ENCODE measurements around the gene STAT6.
A peak's percentile ranks its signal among the peaks of the same experiment; 100 is the strongest.

The STAT6 gene

DNA sequence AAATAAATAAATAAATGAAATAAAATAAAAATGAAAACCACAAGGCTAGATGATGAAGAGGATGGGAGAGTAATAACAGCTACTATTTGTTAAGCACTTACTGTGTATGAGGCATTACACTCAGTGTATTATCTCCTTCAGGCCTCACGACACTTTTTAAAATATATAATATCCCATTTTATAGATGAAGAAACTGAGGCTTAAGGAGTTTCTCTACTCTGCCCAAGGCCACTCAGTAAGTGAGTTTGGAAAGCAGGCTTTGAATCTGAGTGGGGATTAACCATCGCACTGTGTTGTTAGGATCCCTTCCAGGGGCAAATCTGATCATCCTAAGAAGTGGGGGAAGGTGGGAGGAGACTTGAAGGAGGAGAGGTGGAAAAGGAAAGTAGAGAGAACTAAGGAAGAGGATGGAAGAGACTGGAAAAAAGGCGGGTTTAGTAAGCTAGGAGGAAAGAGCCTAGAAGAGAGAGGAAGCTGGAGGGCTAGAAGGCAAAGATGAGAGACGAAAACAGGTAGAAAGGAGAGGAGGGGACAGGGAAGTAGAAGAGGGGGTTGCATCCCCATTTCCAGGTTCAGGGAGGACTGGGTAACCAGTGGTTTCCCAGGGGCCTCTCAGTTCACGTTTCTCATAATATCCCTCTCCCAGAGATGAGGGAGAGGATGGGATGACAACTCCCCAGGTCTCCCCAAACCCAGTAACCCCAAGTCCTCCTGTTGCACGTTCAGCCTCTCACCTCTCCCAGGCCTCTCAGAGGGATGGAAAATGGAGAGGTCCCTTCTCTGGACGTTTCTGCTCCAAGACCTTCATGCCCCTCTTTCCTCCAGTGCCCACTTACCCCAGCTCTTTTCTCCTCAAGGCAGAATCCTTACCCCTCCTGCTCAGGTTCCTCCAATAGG, 1.7 kb downstream of the STAT6 start:
- DNase-seq (ENCODE audit: low read depth, low spot score): no peak
- peak overlapping the region; percentile 93 for H3K4me3 ChIP-seq (ENCODE audit: low read length)

DNA sequence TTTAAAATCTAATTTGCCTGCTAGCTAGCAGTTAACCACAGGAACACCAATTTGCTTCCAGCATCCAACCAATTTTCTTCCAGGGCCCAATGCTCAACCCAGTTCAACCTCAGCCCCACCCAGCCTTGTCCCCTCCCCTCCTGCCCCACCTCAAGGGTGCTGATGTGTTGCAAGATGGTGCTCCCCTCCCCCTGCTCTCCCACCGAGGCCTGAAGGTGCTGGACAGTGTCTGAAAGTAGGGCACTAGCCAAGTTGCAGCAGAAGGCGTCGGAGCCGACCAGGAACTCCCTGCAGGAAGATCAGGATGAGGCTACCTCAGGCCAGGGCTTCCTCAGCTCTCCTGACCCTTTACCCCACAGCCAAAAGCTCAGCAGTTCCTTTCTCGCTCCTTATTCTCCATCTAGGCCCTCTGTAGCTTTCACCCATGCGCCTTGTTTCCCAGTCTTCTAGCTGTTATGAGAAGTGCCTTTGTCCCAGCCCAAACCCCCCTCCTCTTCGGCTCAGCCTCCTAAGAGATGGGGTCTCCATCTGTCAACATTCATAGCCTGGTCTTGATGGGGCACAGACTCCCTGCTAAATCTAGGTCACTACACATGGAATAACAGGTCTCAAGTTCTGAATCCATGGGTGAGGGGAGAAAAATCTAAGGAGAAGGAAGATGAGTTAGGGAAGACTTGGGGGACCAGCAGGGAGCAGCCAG, 3.6 kb downstream of the STAT6 start:
- H3K4me3 ChIP-seq (ENCODE audit: low read length): no peak overlapping the region
- no peak for DNase-seq (ENCODE audit: low read depth, low spot score)

DNA sequence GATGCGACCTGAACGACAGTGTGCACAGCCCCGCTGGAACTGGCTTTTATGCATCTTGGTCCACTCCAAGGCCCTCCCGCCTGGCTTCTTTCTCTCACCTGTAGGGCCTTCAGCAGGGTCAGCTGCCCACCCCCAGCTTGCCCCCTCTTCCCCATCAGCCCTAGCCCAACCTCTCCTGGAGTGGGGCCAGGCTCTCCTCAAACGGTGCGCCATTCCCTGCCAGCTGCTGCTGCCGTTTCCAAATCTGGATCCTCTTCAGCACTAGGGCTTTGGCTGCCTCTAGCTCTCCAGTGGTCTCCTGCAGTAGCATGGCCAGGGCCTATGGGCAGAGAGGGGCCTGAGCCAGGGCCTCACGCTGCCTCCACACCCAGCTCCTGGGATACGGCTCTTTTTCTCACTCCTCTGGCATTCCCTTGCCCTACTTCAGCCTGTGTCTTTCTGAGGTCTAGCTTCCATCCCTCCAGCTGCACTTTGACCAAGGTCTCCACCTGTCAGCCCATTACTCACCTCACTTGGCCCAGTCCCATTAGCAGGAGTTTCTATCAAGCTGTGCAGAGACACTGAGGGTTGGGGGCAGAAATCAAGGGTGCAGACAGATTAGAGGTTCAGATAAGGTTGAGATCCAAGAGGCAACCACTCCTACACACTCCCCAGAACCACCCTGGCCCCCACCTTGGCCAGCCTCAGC, 5.0 kb downstream of the STAT6 start:
- H3K4me3 ChIP-seq (ENCODE audit: low read length): no peak overlapping the region
- DNase-seq (ENCODE audit: low read depth, low spot score): no peak

DNA sequence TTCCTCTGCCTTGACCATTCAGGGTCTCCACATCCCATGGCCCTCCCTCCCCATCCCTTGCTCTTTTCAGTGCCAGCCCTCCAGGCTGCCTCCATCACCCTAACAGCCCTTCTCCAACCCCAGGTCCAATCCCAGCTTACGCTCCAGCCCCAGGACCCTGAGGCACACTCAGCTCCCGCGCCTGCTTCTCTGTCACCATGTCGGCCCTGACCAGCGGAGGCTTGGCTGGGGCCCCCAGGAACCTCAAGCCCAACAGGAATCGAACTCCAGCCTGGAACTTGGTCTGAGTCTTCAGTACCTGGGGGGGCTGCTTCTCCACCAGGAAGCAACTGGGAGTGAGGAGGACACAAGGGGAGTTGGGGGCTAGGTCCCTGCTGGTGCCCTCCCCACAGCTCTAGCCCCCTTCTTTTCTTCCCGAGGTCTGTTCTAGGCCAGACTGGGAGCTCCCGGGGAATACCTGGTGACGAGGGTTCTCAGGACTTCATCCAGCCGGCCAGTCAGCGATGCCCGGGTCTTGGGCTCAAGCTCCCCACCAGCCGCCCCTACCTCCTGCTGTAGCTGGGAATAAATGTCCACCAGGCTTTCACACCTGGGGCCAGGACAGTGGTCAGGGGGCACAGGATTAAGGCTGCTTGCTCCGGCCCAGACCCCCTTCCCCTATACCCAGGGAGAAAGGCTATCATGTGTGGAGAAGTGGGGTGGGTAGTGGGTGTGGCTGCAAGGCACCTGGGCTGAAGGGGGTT, 6.0 kb downstream of the STAT6 start:
- DNase-seq (ENCODE audit: low read depth, low spot score): no peak
- no peak overlapping the region for H3K4me3 ChIP-seq (ENCODE audit: low read length)

DNA sequence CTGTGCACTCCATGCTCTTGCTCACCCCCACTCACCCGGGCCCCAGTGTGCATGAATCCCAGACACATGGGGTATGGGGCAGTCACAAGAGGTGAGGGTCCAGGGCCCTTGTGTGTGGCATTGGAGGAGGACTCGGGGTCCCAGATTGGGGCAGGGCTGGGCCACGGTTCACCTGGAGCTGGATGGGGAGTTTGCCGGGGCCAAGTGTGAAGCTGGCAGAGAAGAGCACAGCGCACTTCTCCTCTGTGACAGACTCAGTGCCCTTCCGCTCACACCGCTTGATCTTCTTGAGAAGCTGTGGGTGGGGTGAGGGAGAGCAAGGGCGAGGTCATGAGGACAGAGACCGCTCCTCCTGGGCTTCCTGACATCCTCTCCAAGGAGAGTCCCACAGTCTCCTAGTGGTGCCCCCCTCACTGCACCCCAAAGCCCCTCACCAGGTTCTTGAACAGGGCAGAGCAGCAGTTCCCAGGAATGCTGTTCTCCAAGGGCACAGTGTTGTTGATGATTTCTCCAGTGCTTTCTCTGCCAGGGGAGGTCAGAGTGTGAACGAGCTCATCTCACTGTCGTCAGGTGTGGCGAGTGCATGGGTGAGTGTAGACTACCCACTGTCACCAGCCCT, 6.8 kb downstream of the STAT6 start:
- no peak overlapping the region for H3K4me3 ChIP-seq (ENCODE audit: low read length)
- no peak for DNase-seq (ENCODE audit: low read depth, low spot score)

DNA sequence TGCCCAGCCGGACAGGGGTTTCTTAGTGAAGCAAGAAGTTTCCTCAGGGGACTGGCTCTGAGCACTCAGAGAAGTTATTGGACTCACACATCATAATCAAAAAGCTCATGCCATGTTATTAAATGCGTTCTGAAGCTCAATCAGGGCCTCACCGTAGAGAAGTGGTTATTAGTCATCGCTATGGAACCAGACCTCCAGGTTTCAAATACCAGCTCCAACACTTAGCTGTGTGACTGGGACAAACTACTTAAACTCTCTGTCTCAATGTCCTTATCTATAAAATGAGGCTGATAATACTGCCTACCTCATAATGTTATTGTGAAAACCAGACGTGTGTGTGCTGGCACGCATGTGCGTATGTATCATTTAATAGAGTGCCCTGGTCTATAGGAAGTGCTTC, 7.3 kb downstream of the STAT6 start:
- no peak overlapping the region for H3K4me3 ChIP-seq (ENCODE audit: low read length)
- no peak for DNase-seq (ENCODE audit: low read depth, low spot score)

DNA sequence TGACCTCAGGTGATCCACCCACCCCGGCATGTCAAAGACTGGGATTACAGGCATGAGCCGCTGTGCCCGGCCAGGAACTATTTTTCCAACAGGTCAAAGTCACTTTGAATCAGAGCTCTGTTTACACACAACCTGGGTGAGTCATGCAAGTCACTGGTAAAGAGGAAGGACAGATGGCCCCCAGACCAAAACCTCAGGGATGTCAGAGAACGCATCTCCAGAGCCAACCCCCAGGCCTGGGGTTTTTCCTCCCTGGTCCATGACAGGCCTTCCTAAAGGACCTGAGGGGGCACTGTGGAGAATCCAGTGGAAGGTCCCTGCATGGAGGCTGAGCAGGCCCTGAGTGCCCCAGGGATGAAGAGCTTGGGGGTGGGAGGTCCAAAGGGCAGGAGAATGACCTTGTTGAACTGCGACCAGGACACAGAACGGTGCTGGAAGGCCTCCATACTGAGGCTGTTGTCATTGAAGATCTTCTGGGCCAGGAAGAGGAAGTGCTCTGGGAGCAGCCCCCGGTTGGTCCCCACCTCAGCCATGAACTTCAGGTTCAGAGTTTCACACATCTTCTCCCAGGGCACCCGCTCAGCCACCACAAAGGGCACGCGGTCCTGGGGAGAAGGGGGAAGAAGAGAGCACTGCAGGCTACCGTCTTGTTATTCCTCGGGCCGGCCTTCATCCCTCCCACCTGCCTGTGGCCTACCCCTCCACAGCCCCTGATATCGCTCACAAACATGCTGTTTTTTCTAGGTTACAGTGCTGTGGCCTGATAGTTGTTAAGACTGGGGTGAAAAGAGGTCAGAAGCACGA, 9.1 kb downstream of the STAT6 start:
- DNase-seq (ENCODE audit: low read depth, low spot score): no peak
- H3K4me3 ChIP-seq (ENCODE audit: low read length): no peak overlapping the region

DNA sequence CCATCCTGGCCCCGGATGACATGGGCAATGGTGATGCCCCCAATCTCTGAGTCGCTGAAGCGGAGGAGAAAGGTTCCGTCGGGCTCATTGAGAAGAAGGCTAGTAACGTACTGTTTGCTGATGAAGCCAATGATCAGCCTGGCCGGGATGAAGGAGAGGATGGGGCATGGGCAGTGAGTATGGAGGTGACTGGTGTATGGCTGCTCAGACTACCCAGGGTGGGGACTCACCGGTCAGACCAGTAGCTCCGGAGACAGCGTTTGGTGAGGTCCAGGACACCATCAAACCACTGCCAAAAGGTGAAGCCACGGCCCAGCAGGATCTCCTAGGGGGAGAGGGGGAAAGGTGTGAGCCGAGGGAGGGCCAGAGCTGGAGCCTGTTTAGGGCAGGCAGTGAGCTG, 11.4 kb downstream of the STAT6 start:
- no peak for DNase-seq (ENCODE audit: low read depth, low spot score)
- H3K4me3 ChIP-seq (ENCODE audit: low read length): no peak overlapping the region

DNA sequence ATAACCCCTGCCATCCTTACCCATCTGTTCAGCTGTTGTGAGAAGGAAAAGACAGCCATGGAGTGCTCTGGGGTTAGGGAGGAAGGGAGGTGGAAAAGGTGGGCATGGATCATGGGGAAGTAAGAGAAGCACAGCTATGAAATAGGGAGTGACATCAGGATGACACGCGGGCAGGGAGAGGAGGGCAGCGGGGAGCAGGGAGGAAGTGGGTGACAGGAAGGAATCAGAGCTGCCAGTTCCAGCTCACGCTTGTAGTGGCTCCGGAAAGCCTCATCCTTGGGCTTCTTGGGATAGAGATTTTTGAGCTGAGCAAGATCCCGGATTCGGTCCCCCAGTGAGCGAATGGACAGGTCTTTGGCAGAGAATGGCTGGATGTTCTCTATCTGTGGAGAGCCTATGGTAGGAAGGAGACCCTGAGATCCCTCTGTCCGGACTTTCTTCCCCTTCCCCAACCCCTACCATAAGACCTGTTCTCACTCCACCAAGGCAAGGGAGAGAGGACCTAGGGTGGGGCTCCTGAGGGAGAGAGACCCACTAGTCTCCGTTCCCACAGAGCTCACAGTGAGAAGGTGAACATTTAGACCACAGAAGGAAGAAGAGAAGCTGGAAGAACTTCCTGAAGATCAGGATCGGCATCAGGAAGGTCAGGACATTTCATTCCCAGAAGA, 12.0 kb downstream of the STAT6 start:
- no peak overlapping the region for H3K4me3 ChIP-seq (ENCODE audit: low read length)
- DNase-seq (ENCODE audit: low read depth, low spot score): no peak

DNA sequence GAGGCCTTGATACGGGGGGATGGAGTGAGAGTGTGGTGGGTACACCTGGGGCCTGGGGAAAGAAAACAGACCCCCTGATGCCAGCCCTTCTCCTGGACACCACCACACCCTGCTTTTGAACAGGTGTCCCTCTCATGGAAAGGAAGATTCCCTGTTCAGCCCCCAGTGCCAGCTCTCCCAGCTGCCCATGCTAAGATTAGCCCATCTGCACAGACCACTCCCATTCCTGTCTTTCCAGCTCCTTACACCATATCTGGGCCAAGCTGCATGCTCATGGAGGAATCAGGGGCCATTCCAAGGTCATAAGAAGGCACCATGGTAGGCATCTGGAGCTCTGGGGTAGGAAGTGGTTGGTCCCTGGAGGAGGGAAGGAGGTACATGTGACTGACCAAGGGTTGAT, 12.6 kb downstream of the STAT6 start:
- no peak for DNase-seq (ENCODE audit: low read depth, low spot score)

DNA sequence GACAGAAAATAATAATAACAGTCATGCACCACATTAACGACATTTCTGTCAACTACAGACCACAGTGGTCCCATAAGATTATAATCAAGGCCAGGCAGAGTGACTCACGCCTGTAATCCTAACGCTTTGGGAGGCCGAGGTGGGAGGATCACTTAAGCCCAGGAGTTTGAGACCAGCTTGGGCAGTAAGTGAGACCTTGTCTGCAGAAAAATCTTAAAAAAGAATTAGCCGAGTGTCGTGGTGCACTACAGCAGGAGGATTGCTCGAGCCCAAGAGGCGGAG, 13.7 kb downstream of the STAT6 start:
- no peak for DNase-seq (ENCODE audit: low read depth, low spot score)

More for the DNA sequence above, 12.6 kb downstream of the STAT6 start:
- H3K4me3 ChIP-seq (ENCODE audit: low read length): no peak overlapping the region

DNA sequence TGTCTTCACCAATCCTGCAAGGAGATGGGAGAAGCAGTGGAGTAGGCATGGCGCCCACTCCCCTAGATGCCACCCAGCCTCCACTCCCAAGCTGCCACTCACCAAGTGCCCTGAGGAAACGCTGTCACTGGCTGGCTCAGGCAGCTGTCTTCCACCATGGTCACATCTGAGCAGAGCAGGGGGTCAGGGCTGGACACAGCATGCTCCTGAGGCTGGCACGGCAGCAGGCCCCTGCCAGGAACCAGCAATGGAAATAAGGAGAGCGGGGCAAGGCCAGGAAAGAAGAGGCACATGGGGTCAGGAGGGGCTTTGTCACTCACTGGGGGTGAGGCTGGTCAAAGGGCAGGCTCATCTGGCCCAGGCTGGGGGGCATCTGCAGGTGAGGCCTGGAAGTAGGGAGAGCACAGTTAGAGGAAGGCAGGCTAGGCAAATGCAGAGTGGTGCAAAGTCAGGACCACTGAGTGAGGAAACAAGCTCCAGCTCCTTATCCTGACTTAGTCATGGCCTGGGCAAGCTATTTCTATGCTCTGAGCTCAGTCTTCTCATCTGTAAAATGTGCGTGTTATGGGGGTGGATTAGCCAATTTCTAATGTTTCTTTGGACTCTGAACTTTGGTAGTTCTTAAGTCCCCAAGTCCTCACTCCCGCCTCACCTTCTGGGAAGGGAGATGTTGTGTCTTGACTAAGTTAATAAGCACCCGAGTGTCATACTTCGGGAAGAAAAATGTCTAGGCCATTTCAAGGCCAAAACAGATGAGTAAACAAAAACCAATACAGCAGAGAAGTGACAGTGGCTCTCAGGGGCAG, 14.2 kb downstream of the STAT6 start:
- no peak overlapping the region for H3K4me3 ChIP-seq (ENCODE audit: low read length)
- no peak for DNase-seq (ENCODE audit: low read depth, low spot score)

More for the DNA sequence above, 13.7 kb downstream of the STAT6 start:
- H3K4me3 ChIP-seq (ENCODE audit: low read length): no peak overlapping the region

DNA sequence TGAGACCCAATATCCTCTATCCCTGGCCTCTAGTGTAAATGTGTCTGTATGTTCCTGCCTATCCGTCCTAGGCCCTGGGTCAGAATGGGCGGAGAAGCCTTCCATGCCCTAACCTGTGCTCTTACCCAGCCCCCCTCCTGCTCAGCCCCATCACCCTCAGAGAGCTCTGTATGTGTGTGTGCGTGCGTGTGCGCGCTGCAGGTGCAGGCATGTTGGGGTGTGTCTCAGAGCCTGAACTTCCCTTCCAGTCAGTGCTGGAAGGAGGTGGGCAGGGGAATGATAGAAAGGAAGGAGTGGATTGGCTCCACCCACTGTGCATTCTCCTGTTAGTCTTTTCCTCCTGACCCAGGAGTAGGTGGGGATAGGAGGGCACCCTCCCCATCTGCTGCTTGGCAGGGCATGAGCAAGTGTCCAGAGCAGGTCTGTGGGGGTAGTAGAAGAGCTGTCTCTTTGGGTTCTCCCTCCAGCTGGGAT, 15.0 kb downstream of the STAT6 start:
- DNase-seq (ENCODE audit: low read depth, low spot score): no peak
- H3K4me3 ChIP-seq (ENCODE audit: low read length): no peak overlapping the region

DNA sequence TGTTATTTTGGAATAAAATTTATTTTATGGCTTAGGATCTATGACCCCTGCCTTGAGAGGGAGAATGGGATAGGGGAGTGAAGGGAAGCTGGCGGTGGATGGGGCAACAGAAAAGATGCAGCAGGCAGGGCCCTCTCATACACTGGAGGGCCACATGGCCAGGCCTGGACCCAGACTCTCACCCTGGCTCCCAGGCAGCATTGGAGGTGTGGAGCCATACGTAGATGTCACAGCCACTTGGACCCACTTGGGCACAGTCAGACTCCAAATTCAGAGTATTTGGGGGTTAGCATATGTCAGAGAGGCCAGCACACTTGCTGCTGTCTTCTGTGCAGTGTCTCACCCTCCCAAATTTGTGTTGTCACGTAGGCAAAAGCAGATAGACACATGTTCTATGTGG, 15.7 kb downstream of the STAT6 start:
- no peak overlapping the region for H3K4me3 ChIP-seq (ENCODE audit: low read length)
- DNase-seq (ENCODE audit: low read depth, low spot score): no peak

DNA sequence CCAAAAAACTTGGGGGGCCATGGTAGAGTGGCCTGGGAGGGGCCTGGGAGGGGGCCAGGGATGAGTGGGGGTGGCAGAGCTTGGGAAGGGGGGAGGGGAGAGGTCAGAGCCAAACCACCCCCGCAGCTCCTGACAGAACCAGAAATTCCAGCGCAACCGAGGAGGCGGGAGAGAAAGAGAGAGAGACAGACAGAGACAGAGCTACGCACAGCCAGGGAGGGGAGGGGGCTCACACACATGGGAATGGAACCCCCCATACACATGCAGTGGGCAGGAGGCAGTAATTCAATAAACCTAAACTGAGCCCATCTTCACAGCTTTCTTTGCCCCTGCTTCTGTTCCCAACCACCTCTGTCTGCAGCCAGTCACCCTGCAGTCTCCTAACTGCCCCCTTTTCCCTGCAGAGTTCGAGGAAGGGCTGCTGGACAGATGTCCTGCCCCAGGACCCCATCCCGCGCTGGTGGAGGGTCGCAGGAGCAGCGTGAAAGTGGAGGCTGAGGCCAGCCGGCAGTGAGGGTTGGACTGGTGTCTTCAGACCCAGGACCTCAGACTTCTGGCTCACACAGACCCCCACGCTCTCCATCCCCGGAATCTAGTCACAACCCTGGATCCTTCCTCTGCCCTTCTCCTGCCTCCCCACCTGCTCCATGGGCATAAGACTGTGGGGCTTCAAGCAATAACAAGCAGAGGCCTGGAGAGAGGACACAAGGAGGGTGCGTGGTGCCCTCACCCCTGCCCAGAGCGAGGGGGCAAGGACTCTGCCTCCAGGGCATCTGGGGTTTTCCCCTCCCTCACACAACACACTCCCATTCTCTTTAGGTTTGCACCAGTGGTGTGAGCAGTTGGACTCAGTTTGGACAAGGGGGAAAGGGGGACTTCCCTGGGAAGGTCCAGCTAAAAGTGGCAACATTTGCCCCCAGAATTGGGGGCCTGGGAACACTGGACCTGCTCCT, 16.7 kb downstream of the STAT6 start:
- no peak overlapping the region for H3K4me3 ChIP-seq (ENCODE audit: low read length)
- DNase-seq (ENCODE audit: low read depth, low spot score): no peak

All from Jurkat, Clone E6-1 (cell line).